Neural progenitor cell (in vitro differentiated cells): Measurements from ENCODE around the gene NDUFB2. TPM values are rescaled to one million over a fixed set of nuclear protein-coding genes. Genes with fewer than 3 reads are reported as not detected.
"Not testable (repeated sequence)": the region's sequence is repeated elsewhere in the genome, so short reads cannot be mapped to it uniquely, and the experiment has no call there.

Source experiments
- DNase-seq: peaks from one replicate; pipeline ENCODE4 v3.0.0-alpha.2; 2016; ENCODE audit warnings: low spot score
- H2AFZ ChIP-seq: fragments of 200-600 bp; sonication (generic); replicated peaks from 2 replicates; pipeline ENCODE4 v1.6.1; 2016; ENCODE audit warnings: antibody characterized with exemption
- H3F3A ChIP-seq: fragments of 200-600 bp; sonication (generic); 2 replicates; pipeline ENCODE4 v1.6.1; 2016; ENCODE audit warnings: antibody characterized with exemption, low read depth
- H3K27ac ChIP-seq: fragments of 200-600 bp; sonication (generic); 2 replicates; pipeline ENCODE4 v1.5.1; 2016; ENCODE audit warnings: mild to moderate bottlenecking
- H3K27me3 ChIP-seq: fragments of 200-600 bp; sonication (generic); 2 replicates; pipeline ENCODE4 v1.6.1; 2016; ENCODE audit warnings: mild to moderate bottlenecking, moderate library complexity
- H3K36me3 ChIP-seq: fragments of 200-600 bp; sonication (generic); 2 replicates; pipeline ENCODE4 v1.5.1; 2016
- H3K4me1 ChIP-seq: fragments of 200-600 bp; sonication (generic); 2 replicates; pipeline ENCODE4 v1.6.1; 2016; ENCODE audit warnings: mixed run types
- H3K4me2 ChIP-seq: fragments of 200-600 bp; sonication (generic); 2 replicates; pipeline ENCODE4 v1.6.1; 2016
- H3K4me3 ChIP-seq: fragments of 200-600 bp; sonication (generic); 2 replicates; pipeline ENCODE4 v1.5.1; 2016
- H3K79me2 ChIP-seq: fragments of 200-600 bp; sonication (generic); 2 replicates; pipeline ENCODE4 v1.6.1; 2016; ENCODE audit warnings: low read depth
- H3K9ac ChIP-seq: fragments of 200-600 bp; sonication (generic); 2 replicates; pipeline ENCODE4 v1.6.1; 2016
- H3K9me3 ChIP-seq: fragments of 200-600 bp; sonication (generic); 2 replicates; pipeline ENCODE4 v1.5.1; 2016; ENCODE audit warnings: low read depth
- H4K20me1 ChIP-seq: fragments of 200-600 bp; sonication (generic); 2 replicates; pipeline ENCODE4 v1.6.1; 2016; ENCODE audit warnings: low read depth
- H3K27ac Mint-ChIP-seq: 3 replicates; pipeline ENCODE4 v1.8.0; 2021; ENCODE audit warnings: mixed read lengths
- H3K27me3 Mint-ChIP-seq: 2 replicates; pipeline ENCODE4 v1.8.0; 2022; ENCODE audit warnings: low read depth, mild to moderate bottlenecking, inconsistent platforms, moderate library complexity, mixed read lengths; ENCODE audit not compliant: insufficient read depth
- H3K36me3 Mint-ChIP-seq: 3 replicates; pipeline ENCODE4 v1.8.0; 2021; ENCODE audit warnings: mixed read lengths
- H3K4me1 Mint-ChIP-seq: 3 replicates; pipeline ENCODE4 v1.8.0; 2021; ENCODE audit warnings: mixed read lengths
- H3K4me3 Mint-ChIP-seq: 3 replicates; pipeline ENCODE4 v1.8.0; 2021; ENCODE audit warnings: mild to moderate bottlenecking, moderate library complexity, mixed read lengths
- H3K9me3 Mint-ChIP-seq: 3 replicates; pipeline ENCODE4 v1.8.0; 2020; ENCODE audit warnings: mixed read lengths
- CTCF ChIP-seq: fragments of 200-600 bp; sonication (generic); IDR thresholded peaks from 2 replicates; pipeline ENCODE4 v1.5.1; 2017; ENCODE audit warnings: antibody characterized with exemption, mild to moderate bottlenecking
- EZH2 ChIP-seq: fragments of 200-600 bp; sonication (generic); IDR thresholded peaks from 2 replicates; pipeline ENCODE4 v1.6.1; 2017; ENCODE audit warnings: antibody characterized with exemption, mild to moderate bottlenecking, moderate library complexity
- EZH2phosphoT487 ChIP-seq: fragments of 200-600 bp; sonication (generic); IDR thresholded peaks from 2 replicates; pipeline ENCODE4 v1.6.1; 2017; ENCODE audit warnings: antibody characterized with exemption
- total RNA-seq: library from RNA; depleted of rRNA; stranded (reverse); fragments of >200 nt; gene quantifications from 2 replicates; pipeline ENCODE4 v1.2.3, GENCODE V29; 2015; ENCODE audit warnings: low replicate concordance

Gene NDUFB2
- total RNA-seq, 1 donor from 2014 or later: 241 TPM

DNA sequence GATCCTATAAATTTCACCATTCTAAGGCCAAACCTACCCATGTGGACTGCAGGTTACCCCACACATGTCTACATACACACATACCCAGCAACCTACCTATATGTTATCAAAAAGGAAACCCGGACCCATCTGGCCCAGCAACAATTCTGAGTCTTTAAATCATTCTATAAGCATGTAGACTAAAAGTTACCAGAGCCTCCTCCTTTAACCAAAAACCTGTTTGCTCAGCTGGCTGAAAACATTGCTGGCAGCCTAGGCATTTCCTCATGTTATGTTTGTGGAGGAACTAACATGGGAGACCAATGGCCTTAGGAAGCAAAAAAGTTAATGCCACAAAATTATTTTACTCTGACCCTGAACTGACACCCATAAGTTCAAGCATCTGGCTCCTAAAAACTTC lies 29.0 kb upstream of the NDUFB2 start:
- H3F3A ChIP-seq: no peaks in the 10 kb centered on the region
- H3K9me3 Mint-ChIP-seq: no peaks in the 10 kb centered on the region
- H3K79me2 ChIP-seq: no peaks in the 10 kb centered on the region
- no peak overlapping the region for H3K4me2 ChIP-seq
- H3K4me3 Mint-ChIP-seq: no peak overlapping the region
- no peak overlapping the region for H3K27ac ChIP-seq
- no peak for DNase-seq
- peaks cover 7% of the 10 kb centered on the region for H3K4me1 Mint-ChIP-seq
- no peak overlapping the region for H3K27ac Mint-ChIP-seq
- H3K4me3 ChIP-seq: no peak overlapping the region
- peaks cover 5% of the 10 kb centered on the region for H3K4me1 ChIP-seq
- peaks cover 6% of the 10 kb centered on the region for H3K27me3 ChIP-seq
- no peaks in the 10 kb centered on the region for H4K20me1 ChIP-seq
- H3K36me3 ChIP-seq: no peaks in the 10 kb centered on the region
- H2AFZ ChIP-seq: no peak overlapping the region
- H3K27me3 Mint-ChIP-seq: peaks cover 12% of the 10 kb centered on the region
- TF ChIP-seq EZH2phosphoT487 (no peak), CTCF (no peak), EZH2 (no peak)
- no peaks in the 10 kb centered on the region for H3K9me3 ChIP-seq
- H3K9ac ChIP-seq: no peak overlapping the region
- H3K36me3 Mint-ChIP-seq: peaks cover 2% of the 10 kb centered on the region

- no peaks in the 10 kb centered on the region for H3K9me3 Mint-ChIP-seq
Observed at GRCh38 chr7:140668641-140669040, 27.9 kb upstream of the NDUFB2 start.

DNA sequence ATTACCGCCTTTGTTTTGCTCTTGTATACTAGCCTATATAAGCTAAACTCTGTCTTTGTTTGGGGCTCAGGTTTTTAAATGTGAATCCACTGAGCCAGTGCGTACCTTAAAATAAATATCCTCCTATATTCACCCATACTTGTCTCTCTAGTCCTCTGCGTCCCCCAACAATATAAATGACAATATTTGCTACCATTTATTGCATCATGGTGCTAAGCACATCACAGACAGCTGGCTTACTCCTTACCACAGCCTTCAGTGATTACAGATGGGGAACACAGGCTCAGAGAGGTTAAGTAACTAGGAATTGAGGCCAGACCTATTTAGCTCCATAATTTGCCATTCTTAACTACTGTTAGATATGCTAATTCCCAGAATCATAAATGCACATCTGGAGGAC lies 27.2 kb upstream of the NDUFB2 start:
- H3K4me3 ChIP-seq: no peak overlapping the region
- H3K27ac Mint-ChIP-seq: no peak overlapping the region
- H3K27me3 Mint-ChIP-seq: peaks cover 19% of the 10 kb centered on the region
- peaks cover 14% of the 10 kb centered on the region for H3F3A ChIP-seq
- no peak overlapping the region for H2AFZ ChIP-seq
- peaks cover 25% of the 10 kb centered on the region for H3K27me3 ChIP-seq
- H3K4me1 Mint-ChIP-seq: peaks cover 11% of the 10 kb centered on the region
- no peaks in the 10 kb centered on the region for H3K9me3 Mint-ChIP-seq
- H3K79me2 ChIP-seq: no peaks in the 10 kb centered on the region
- H3K9ac ChIP-seq: no peak overlapping the region
- DNase-seq: no peak
- H3K4me2 ChIP-seq: no peak overlapping the region
- no peaks in the 10 kb centered on the region for H3K9me3 ChIP-seq
- H3K4me1 ChIP-seq: peaks cover 6% of the 10 kb centered on the region
- H3K4me3 Mint-ChIP-seq: no peak overlapping the region
- H4K20me1 ChIP-seq: no peaks in the 10 kb centered on the region
- H3K36me3 Mint-ChIP-seq: peaks cover 2% of the 10 kb centered on the region
- H3K36me3 ChIP-seq: no peaks in the 10 kb centered on the region
- no peak for TF ChIP-seq EZH2phosphoT487
- TF ChIP-seq EZH2: no peak
- TF ChIP-seq CTCF: no peak
- H3K27ac ChIP-seq: no peak overlapping the region

More at GRCh38 chr7:140668641-140669040, 27.9 kb upstream of the NDUFB2 start:
- Histone ChIP-seq H3K27me3 (peaks cover 18% of the 10 kb centered on the region), H3K4me1 (peaks cover 6% of the 10 kb centered on the region), H3K4me3 (no peak overlapping the region), H3K79me2 (no peaks in the 10 kb centered on the region), H3F3A (peaks cover 6% of the 10 kb centered on the region), H3K27ac (no peak overlapping the region), H3K4me2 (no peak overlapping the region), H3K9me3 (no peaks in the 10 kb centered on the region), H3K9ac (no peak overlapping the region), H2AFZ (no peak overlapping the region), H3K36me3 (no peaks in the 10 kb centered on the region), H4K20me1 (no peaks in the 10 kb centered on the region)
- no peak for DNase-seq
- H3K36me3 Mint-ChIP-seq: peaks cover 2% of the 10 kb centered on the region
- no peak overlapping the region for H3K27ac Mint-ChIP-seq
- no peak overlapping the region for H3K4me3 Mint-ChIP-seq
- peaks cover 14% of the 10 kb centered on the region for H3K27me3 Mint-ChIP-seq
- H3K4me1 Mint-ChIP-seq: peaks cover 8% of the 10 kb centered on the region
- no peak for TF ChIP-seq EZH2

DNA sequence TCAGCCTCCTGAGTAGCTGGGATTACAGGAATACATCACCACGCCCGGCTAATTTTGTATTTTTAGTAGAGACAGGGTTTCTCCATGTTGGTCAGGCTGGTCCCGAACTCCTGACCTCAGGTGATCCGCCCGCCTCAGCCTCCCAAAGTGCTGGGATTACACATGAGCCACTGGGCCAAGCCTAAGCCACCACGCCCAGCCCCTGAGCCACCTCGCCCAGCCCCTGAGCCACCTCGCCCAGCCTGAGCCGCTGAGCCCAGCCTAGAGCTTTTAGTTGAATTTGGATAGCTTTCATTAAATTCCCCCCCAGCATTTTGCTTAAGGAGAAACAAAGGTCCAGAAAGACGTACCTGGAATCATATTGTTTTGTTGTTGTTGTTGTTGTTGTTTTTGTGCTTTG lies 26.6 kb upstream of the NDUFB2 start:
- Histone ChIP-seq H3F3A (peaks cover 18% of the 10 kb centered on the region), H3K27me3 (peaks cover 29% of the 10 kb centered on the region)
- not testable (repeated sequence) for H3K9ac ChIP-seq, H4K20me1 ChIP-seq, H3K36me3 ChIP-seq, H3K9me3 Mint-ChIP-seq, DNase-seq, H3K27ac ChIP-seq, H3K4me3 Mint-ChIP-seq, H3K36me3 Mint-ChIP-seq, H3K4me2 ChIP-seq, H2AFZ ChIP-seq, H3K79me2 ChIP-seq, H3K27ac Mint-ChIP-seq, H3K9me3 ChIP-seq, H3K4me3 ChIP-seq, H3K4me1 ChIP-seq
- peaks cover 20% of the 10 kb centered on the region for H3K27me3 Mint-ChIP-seq
- H3K4me1 Mint-ChIP-seq: peaks cover 11% of the 10 kb centered on the region
